ENCODE measurements around the gene MCRS1. TPM values are rescaled to one million over a fixed set of nuclear protein-coding genes. Genes with fewer than 3 reads are reported as not detected.

The MCRS1 gene
- polyA plus RNA-seq, 1 donor from 2014 or later: 109 TPM

DNA sequence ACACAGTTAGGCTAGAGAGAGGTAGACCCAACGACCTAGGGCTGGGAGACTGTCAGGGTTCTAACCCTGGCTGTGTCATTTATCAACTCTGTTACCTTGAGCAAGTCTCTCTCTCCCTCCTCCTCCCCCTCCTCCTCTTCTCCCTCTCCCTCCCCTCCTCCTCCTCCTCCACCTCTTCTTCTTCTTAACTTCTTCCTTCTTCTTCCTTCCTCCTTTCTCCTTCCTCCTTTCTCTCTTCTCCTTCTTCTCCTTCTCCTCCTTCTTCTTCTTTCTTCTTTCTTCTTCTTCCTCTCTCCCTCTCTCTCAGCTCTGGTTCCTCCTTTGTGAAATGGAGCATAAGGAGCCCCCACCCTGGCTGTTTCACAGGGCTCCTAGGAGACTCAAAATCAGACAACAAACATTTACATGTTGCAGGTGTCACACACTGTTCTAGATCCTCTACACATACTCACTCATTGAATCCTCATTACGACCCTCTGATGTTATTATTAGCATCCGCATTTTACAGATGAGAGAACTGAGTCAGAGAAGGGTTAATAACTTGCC, 31.3 kb downstream of the MCRS1 start:
- Histone ChIP-seq H3K9me2 (ENCODE audit: insufficient read depth, low read length) (no peaks in the 10 kb centered on the region), H3K4me3 (ENCODE audit: low read length) (no peak overlapping the region), H4K20me1 (ENCODE audit: insufficient read depth) (no peaks in the 10 kb centered on the region), H3K9me3 (ENCODE audit: low read length) (no peaks in the 10 kb centered on the region), H3K9ac (ENCODE audit: low read length) (no peak overlapping the region), H2AFZ (ENCODE audit: low read depth, low read length) (no peak overlapping the region), H3K27me3 (ENCODE audit: insufficient read depth, low read depth, low read length) (peaks cover 52% of the 10 kb centered on the region), H3F3A (ENCODE audit: insufficient read depth, low read length, poor library complexity, severe bottlenecking) (no peaks in the 10 kb centered on the region), H3K4me2 (ENCODE audit: low read length) (no peak overlapping the region), H3K79me2 (replicated peaks; ENCODE audit: insufficient read depth, low read length) (no peaks in the 10 kb centered on the region), H3K36me3 (ENCODE audit: insufficient read depth, low read length) (no peaks in the 10 kb centered on the region), H3K27ac (ENCODE audit: low read length) (no peak overlapping the region)
- TF ChIP-seq RAD21 (conservative IDR thresholded peaks at IDR 0.05): no peak
- no peak for TF ChIP-seq EP300 (conservative IDR thresholded peaks at IDR 0.05; ENCODE audit: poor library complexity, severe bottlenecking)
- TF ChIP-seq MXI1 (conservative IDR thresholded peaks at IDR 0.05; ENCODE audit: poor library complexity, severe bottlenecking): no peak
- TF ChIP-seq, protein P1, sequence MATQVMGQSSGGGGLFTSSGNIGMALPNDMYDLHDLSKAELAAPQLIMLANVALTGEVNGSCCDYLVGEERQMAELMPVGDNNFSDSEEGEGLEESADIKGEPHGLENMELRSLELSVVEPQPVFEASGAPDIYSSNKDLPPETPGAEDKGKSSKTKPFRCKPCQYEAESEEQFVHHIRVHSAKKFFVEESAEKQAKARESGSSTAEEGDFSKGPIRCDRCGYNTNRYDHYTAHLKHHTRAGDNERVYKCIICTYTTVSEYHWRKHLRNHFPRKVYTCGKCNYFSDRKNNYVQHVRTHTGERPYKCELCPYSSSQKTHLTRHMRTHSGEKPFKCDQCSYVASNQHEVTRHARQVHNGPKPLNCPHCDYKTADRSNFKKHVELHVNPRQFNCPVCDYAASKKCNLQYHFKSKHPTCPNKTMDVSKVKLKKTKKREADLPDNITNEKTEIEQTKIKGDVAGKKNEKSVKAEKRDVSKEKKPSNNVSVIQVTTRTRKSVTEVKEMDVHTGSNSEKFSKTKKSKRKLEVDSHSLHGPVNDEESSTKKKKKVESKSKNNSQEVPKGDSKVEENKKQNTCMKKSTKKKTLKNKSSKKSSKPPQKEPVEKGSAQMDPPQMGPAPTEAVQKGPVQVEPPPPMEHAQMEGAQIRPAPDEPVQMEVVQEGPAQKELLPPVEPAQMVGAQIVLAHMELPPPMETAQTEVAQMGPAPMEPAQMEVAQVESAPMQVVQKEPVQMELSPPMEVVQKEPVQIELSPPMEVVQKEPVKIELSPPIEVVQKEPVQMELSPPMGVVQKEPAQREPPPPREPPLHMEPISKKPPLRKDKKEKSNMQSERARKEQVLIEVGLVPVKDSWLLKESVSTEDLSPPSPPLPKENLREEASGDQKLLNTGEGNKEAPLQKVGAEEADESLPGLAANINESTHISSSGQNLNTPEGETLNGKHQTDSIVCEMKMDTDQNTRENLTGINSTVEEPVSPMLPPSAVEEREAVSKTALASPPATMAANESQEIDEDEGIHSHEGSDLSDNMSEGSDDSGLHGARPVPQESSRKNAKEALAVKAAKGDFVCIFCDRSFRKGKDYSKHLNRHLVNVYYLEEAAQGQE (IDR thresholded peaks at IDR 0.05; ENCODE audit: borderline replicate concordance): no peak

DNA sequence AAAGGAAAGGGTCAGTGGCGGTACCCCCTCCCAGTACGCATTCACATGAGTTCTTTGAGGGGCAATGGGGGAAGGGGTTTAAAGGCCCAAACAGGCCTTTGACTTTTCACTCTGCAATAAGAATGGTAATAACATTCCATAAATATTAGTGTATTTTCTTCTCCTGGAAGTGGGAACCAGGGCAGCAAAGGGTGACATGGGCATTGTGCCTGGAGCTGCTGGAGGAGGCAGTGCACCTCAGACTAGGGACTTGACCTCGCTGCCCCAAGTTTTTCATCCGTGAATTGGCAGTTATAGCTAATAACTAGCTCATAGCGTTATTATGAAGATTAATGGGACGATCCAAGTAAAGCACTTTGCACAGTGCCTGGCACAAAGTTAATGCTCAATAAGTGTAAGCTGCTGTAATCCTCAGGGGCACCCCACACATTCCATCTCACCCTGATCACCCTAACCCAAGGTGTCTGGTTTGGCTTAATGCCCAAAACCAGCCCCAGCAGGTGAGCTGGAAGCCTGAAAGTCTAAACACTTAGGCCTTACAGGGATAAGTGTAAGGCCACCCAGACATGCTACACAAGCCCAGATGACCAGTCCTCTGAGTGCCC, 31.9 kb downstream of the MCRS1 start:
- Histone ChIP-seq H3F3A (ENCODE audit: insufficient read depth, low read length, poor library complexity, severe bottlenecking) (no peaks in the 10 kb centered on the region), H3K4me3 (ENCODE audit: low read length) (no peak overlapping the region), H3K9me3 (ENCODE audit: low read length) (no peaks in the 10 kb centered on the region), H3K9me2 (ENCODE audit: insufficient read depth, low read length) (no peaks in the 10 kb centered on the region), H3K36me3 (ENCODE audit: insufficient read depth, low read length) (no peaks in the 10 kb centered on the region), H2AFZ (ENCODE audit: low read depth, low read length) (no peak overlapping the region), H3K27ac (ENCODE audit: low read length) (no peak overlapping the region), H3K4me2 (ENCODE audit: low read length) (no peak overlapping the region), H3K9ac (ENCODE audit: low read length) (no peak overlapping the region), H3K79me2 (replicated peaks; ENCODE audit: insufficient read depth, low read length) (no peaks in the 10 kb centered on the region), H3K27me3 (ENCODE audit: insufficient read depth, low read depth, low read length) (peaks cover 46% of the 10 kb centered on the region), H4K20me1 (ENCODE audit: insufficient read depth) (no peaks in the 10 kb centered on the region)
- TF ChIP-seq, protein P1 (IDR thresholded peaks at IDR 0.05; ENCODE audit: borderline replicate concordance): no peak
- no peak for TF ChIP-seq EP300 (conservative IDR thresholded peaks at IDR 0.05; ENCODE audit: poor library complexity, severe bottlenecking)
- TF ChIP-seq MXI1 (conservative IDR thresholded peaks at IDR 0.05; ENCODE audit: poor library complexity, severe bottlenecking): no peak
- no peak for TF ChIP-seq RAD21 (conservative IDR thresholded peaks at IDR 0.05)
- no peak for TF ChIP-seq SMC3 (conservative IDR thresholded peaks at IDR 0.05; ENCODE audit: poor library complexity)
- no peak for TF ChIP-seq POLR2AphosphoS5 (IDR thresholded peaks at IDR 0.05)
- TF ChIP-seq, protein P2, sequence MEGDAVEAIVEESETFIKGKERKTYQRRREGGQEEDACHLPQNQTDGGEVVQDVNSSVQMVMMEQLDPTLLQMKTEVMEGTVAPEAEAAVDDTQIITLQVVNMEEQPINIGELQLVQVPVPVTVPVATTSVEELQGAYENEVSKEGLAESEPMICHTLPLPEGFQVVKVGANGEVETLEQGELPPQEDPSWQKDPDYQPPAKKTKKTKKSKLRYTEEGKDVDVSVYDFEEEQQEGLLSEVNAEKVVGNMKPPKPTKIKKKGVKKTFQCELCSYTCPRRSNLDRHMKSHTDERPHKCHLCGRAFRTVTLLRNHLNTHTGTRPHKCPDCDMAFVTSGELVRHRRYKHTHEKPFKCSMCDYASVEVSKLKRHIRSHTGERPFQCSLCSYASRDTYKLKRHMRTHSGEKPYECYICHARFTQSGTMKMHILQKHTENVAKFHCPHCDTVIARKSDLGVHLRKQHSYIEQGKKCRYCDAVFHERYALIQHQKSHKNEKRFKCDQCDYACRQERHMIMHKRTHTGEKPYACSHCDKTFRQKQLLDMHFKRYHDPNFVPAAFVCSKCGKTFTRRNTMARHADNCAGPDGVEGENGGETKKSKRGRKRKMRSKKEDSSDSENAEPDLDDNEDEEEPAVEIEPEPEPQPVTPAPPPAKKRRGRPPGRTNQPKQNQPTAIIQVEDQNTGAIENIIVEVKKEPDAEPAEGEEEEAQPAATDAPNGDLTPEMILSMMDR (IDR thresholded peaks at IDR 0.05; ENCODE audit: poor library complexity, severe bottlenecking): no peak
- TF ChIP-seq TAF1 (IDR thresholded peaks at IDR 0.05; ENCODE audit: low read depth): no peak
- no peak for TF ChIP-seq EZH2 (IDR thresholded peaks at IDR 0.05; ENCODE audit: borderline replicate concordance, insufficient read depth, low read length, poor library complexity, severe bottlenecking)

Measured in neural cell (in vitro differentiated cells).